Ovary (tissue), 9 donors: Measurements from ENCODE around the gene TRABD2B. TPM values are rescaled to one million over a fixed set of nuclear protein-coding genes. Genes with fewer than 3 reads are reported as not detected.

ENCODE experiments used
- DNase-seq, 5 donors: peaks; one replicate each; pipeline ENCODE4 v3.0.0-alpha.2; 2019 to 2020
- H3K27ac ChIP-seq, 2 donors: fragments of 200-600 bp; one replicate each; pipeline versions ENCODE4 v1.5.1 to v1.8.0; 2019 to 2022
- H3K27me3 ChIP-seq: fragments of 200-600 bp; one replicate; pipeline ENCODE4 v1.8.0; 2022
- H3K36me3 ChIP-seq: fragments of 200-600 bp; sonication (generic); one replicate; pipeline ENCODE4 v1.5.1; 2019
- H3K4me1 ChIP-seq: one replicate; pipeline ENCODE4 v1.8.1; 2013; ENCODE audit warnings: mild to moderate bottlenecking, moderate library complexity; ENCODE audit not compliant: insufficient read depth
- H3K4me3 ChIP-seq: fragments of 200-600 bp; sonication (generic); one replicate; pipeline ENCODE4 v1.5.1; 2017
- H3K9me3 ChIP-seq, 2 donors: fragments of 200-600 bp in 1 of 2; sonication (generic) in 1 of 2; one replicate each; pipeline versions ENCODE4 v1.5.1 to v1.8.1; 2013 to 2019; ENCODE audit warnings: mild to moderate bottlenecking in 1 of 2, moderate library complexity in 1 of 2
- CTCF ChIP-seq, 3 donors: fragments of 450-650 bp in 2 of 3; fragments of 200-600 bp in 1 of 3; IDR thresholded peaks; one replicate each; pipeline versions ENCODE4 v1.5.1 to v1.8.0; 2016 to 2022; ENCODE audit warnings: antibody characterized with exemption in 3 of 3, mild to moderate bottlenecking in 1 of 3
- EP300 ChIP-seq: sonication (generic); formaldehyde crosslinking; IDR thresholded peaks from one replicate; pipeline ENCODE4 v1.6.1; 2017; ENCODE audit warnings: antibody characterized with exemption
- POLR2A ChIP-seq: fragments of 450-650 bp; IDR thresholded peaks from one replicate; pipeline ENCODE4 v1.6.1; 2017; ENCODE audit warnings: antibody characterized with exemption, mild to moderate bottlenecking, moderate library complexity
- WGBS, 3 donors: extraction: QIAGEN DNeasy Blood & Tissue Kit in 1 of 3; methylation state at CpG; one replicate each; pipeline versions ENCODE4 v1.1.5 to v1.1.7; 2013 to 2017; 5-methylcytosine and 5-hydroxymethylcytosine counted together
- intact Hi-C, 4 donors: fragments of 100-400 bp; cut with DNase I; formaldehyde crosslinking; loops; one replicate each; pipeline versions ENCODE4 v1.11.0 to v1.15.1; 2022 to 2023
- polyA plus RNA-seq, 2 donors: library from polyadenylated mRNA; stranded (reverse); fragments of 200-250 nt in 1 of 2; fragments of 350-450 nt in 1 of 2; fragmentation: Illumina TruSeq in 1 of 2; extraction: RNeasy Lipid Tissue Mini Kit (QIAGEN cat#74804) in 1 of 2; gene quantifications; one replicate each; pipeline ENCODE4 v1.2.3, GENCODE V29; 2013 to 2014
- total RNA-seq, 7 donors: library from RNA; depleted of rRNA in 2 of 7; stranded (reverse); fragments of >200 nt in 2 of 7; fragmentation: NEBNext Ultra II Directional in 3 of 7; extraction: Animal tissue kit (Norgen Biotek cat#: 25700) in 3 of 7; gene quantifications; one replicate each; pipeline versions ENCODE4 v1.1.0 to v1.2.4, GENCODE V29; 2016 to 2023
- donor health status: DM: no; HTN: no; CAD: no; lungs with moderate emphysema.
- donor health status: DM: no; HTN: no; CAD: no.
- donor health status: Bipolar disorder and iron deficiency.
- donor health status: DM: yes; HTN: yes; CAD: no.
- donor health status: DM: no; HTN: no; CAD: no.
- donor health status: DM: yes; HTN: yes; CAD: no.

The TRABD2B gene
- total and polyA plus RNA-seq, 9 donors: 0.18 to 1.6 (median 0.52) TPM

- Histone ChIP-seq H3K27me3 (no peaks in the 10 kb centered on the region), H3K4me1 (no peaks in the 10 kb centered on the region), H3K4me3 (no peak overlapping the region), H3K9me3 (no peaks in the 10 kb centered on the region), H3K36me3 (no peaks in the 10 kb centered on the region), H3K27ac (no peak overlapping the region)
- no peak for TF ChIP-seq POLR2A
- WGBS, 3 donors: 72 to 87% (median 86%) methylated on average over 9 to 10 of the region's 10 CpGs
- no peak for DNase-seq
- intact Hi-C loops: no loop called here
These were observed 36.4 kb upstream of the TRABD2B start for GRCh38 chr1:48033495-48034045.

- DNase-seq: no peak
- 68 to 90% (median 79%) methylated on average over 3 of the region's 3 CpGs for WGBS, 3 donors
- no peaks in the 10 kb centered on the region for H3K4me1 ChIP-seq
- H3K4me3 ChIP-seq: no peak overlapping the region
- H3K27ac ChIP-seq: no peak overlapping the region
- H3K27me3 ChIP-seq: no peaks in the 10 kb centered on the region
- H3K9me3 ChIP-seq: no peaks in the 10 kb centered on the region
- H3K36me3 ChIP-seq: no peaks in the 10 kb centered on the region
- TF ChIP-seq EP300 (no peak), CTCF (IDR thresholded peaks at IDR 0.05) (no peak), POLR2A (no peak)
- intact Hi-C loops: no loop called here
These were observed 34.5 kb upstream of the TRABD2B start for GRCh38 chr1:48031676-48032075.

GRCh38 chr1:48030696-48031365, 33.6 kb upstream of the TRABD2B start:
- TF ChIP-seq CTCF (IDR thresholded peaks at IDR 0.05) (no peak), POLR2A (no peak), EP300 (no peak)
- WGBS, 3 donors: 83 to 89% (median 85%) methylated on average over 4 of the region's 4 CpGs
- H3K27me3 ChIP-seq: no peaks in the 10 kb centered on the region
- H3K27ac ChIP-seq: no peak overlapping the region
- no peak overlapping the region for H3K4me3 ChIP-seq
- no peaks in the 10 kb centered on the region for H3K36me3 ChIP-seq
- no peak for DNase-seq
- H3K4me1 ChIP-seq: no peaks in the 10 kb centered on the region
- intact Hi-C loops: no loop called here
- H3K9me3 ChIP-seq: no peaks in the 10 kb centered on the region

GRCh38 chr1:48030211-48030610, 33.0 kb upstream of the TRABD2B start:
- Histone ChIP-seq H3K9me3 (no peaks in the 10 kb centered on the region), H3K27me3 (no peaks in the 10 kb centered on the region), H3K27ac (no peak overlapping the region), H3K36me3 (no peaks in the 10 kb centered on the region), H3K4me3 (no peak overlapping the region), H3K4me1 (no peaks in the 10 kb centered on the region)
- intact Hi-C loops: no loop called here
- WGBS, 3 donors: 88 to 95% (median 91%) methylated on average over 4 of the region's 4 CpGs
- no peak for DNase-seq
- TF ChIP-seq CTCF (IDR thresholded peaks at IDR 0.05) (no peak), POLR2A (no peak), EP300 (no peak)
